ENCODE data around the gene LRBA.

- TF ChIP-seq CTCF (IDR thresholded peaks at IDR 0.05) (no peak), POLR2A (IDR thresholded peaks at IDR 0.05) (no peak), EP300 (IDR thresholded peaks at IDR 0.05) (no peak)
Measured at GRCh38 chr4:150569998-150570535, 445.0 kb downstream of the LRBA start.

Data from ovary (tissue), 3 donors.